Measurements from ENCODE around the gene BBS5. TPM values are rescaled to one million over a fixed set of nuclear protein-coding genes. Genes with fewer than 3 reads are reported as not detected.

Gene BBS5
- total and polyA plus RNA-seq, 2 experiments from 2014 or later, result 4.5 to 8.0 TPM

DNA sequence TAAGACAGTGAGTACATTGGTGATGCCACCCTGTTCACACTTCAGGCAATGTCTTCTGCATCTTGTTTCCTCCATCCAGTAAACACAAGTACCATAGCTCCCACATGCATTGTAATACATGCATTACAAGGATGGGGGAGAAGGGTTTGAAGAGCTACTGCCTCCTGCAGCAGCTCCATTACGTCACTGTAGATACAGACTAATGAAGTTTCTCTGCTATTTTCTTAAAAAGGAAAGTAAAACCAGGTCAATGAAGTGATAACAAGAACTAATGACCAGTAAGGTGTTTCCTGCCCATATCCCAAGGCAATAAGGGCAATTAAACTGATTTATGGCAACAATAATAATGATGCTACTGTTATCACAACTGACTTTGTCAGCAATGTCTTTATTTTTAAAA, 18.2 kb upstream of the BBS5 start:
- DNase-seq, result no peak
- 90 to 97% methylated on average over 1 of the region's 1 CpG for WGBS, 2 experiments (ENCODE audit: low coverage in 1 of 2, low lambda C conversion rate in 2 of 2, missing lambda C conversion rate in 2 of 2)
- in situ Hi-C loops (cut with MboI), result loop anchor here (25.0 kb wide), 1 partner anchor 1376 kb away; no protein-coding TSS in a partner anchor

DNA sequence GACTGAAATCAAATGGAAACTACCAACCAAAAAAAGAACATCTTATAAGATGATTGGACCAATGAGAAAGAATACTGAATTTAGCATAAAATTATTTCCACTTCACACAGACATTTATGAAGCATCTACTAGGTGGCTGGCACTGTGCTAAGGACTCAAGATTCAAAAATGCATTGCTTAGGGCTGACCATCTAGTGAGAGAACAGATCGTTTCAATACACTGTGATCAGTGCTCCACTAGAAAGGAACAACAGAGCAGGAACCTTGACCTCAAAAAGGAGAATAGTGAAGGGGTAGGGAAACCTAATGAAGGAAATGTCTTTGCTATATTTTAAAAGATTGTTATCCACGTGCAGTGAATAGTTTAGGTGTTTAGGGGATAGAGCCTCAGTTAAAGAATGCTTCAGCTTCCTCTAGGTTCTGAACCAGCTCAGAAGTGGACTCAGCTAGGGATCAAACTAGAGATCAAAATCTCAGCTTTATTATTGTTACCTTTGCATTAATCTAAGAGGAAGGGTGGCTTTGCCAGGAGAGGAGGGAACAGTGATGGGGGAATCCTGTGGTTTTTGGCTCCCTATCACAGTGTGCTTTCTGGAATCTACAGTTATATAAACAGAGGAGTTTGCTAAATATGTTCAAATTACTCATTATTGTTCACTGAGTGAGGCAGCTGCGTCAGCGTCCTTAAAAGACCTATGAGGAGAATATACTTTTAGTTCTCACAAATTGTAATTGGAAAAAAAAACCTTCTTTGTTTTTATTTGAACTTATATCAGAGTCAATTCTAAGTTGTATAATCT, 16.2 kb upstream of the BBS5 start:
- WGBS, 2 experiments (ENCODE audit: low coverage in 1 of 2, low lambda C conversion rate in 2 of 2, missing lambda C conversion rate in 2 of 2), result 1 to 6% methylated on average over 4 of the region's 4 CpGs
- Histone ChIP-seq H3K4me3 (peak overlapping the region; percentile 14; the same call in 1 of the 2 replicates), H3K36me3 (ENCODE audit: low read depth) (no peaks in the 10 kb centered on the region), H3K27ac (peak overlapping the region; percentile 66), H3F3A (ENCODE audit: insufficient read depth) (0 out of 2 replicates have a peak, but pooled peaks cover 5% of the 10 kb centered on the region), H3K27me3 (replicated peaks; ENCODE audit: insufficient read depth) (no peaks in the 10 kb centered on the region), H3K79me2 (ENCODE audit: insufficient read depth) (no peaks in the 10 kb centered on the region), H3K4me1 (ENCODE audit: insufficient read depth) (peaks cover 21% of the 10 kb centered on the region), H2AFZ (peak overlapping the region; percentile 51), H3K9me3 (ENCODE audit: low read depth) (no peaks in the 10 kb centered on the region), H3K9me2 (ENCODE audit: insufficient read depth) (no peaks in the 10 kb centered on the region), H3K4me2 (ENCODE audit: unreplicated experiment) (peak overlapping the region; percentile 74), H3K9ac (peak overlapping the region; percentile 50), H4K20me1 (ENCODE audit: insufficient read depth) (no peaks in the 10 kb centered on the region)
- TF ChIP-seq EZH2 (IDR thresholded peaks at IDR 0.05; ENCODE audit: insufficient read depth, poor library complexity, severe bottlenecking) (no peak), EZH2phosphoT487 (IDR thresholded peaks at IDR 0.05; ENCODE audit: insufficient read depth, low read depth) (no peak)
- in situ Hi-C loops (cut with MboI), result loop anchor here (25.0 kb wide), 1 partner anchor 1374 kb away; no protein-coding TSS in a partner anchor
- peak; percentile 92 for DNase-seq

More for the DNA sequence above, 18.2 kb upstream of the BBS5 start:
- no peak overlapping the region for H3K9ac ChIP-seq
- H3K9me3 ChIP-seq (ENCODE audit: low read depth), result no peaks in the 10 kb centered on the region
- no peaks in the 10 kb centered on the region for H3K36me3 ChIP-seq (ENCODE audit: low read depth)
- H3F3A ChIP-seq (ENCODE audit: insufficient read depth), result 0 out of 2 replicates have a peak, but pooled peaks cover 5% of the 10 kb centered on the region
- H3K4me2 ChIP-seq (ENCODE audit: unreplicated experiment), result no peak overlapping the region
- no peak overlapping the region for H2AFZ ChIP-seq
- no peaks in the 10 kb centered on the region for H3K79me2 ChIP-seq (ENCODE audit: insufficient read depth)
- H3K27ac ChIP-seq, result no peak overlapping the region
- H3K27me3 ChIP-seq (replicated peaks; ENCODE audit: insufficient read depth), result no peaks in the 10 kb centered on the region
- no peaks in the 10 kb centered on the region for H4K20me1 ChIP-seq (ENCODE audit: insufficient read depth)
- TF ChIP-seq EZH2phosphoT487 (IDR thresholded peaks at IDR 0.05; ENCODE audit: insufficient read depth, low read depth) (no peak), EZH2 (IDR thresholded peaks at IDR 0.05; ENCODE audit: insufficient read depth, poor library complexity, severe bottlenecking) (no peak)
- no peak overlapping the region for H3K4me3 ChIP-seq
- H3K9me2 ChIP-seq (ENCODE audit: insufficient read depth), result no peaks in the 10 kb centered on the region
- peaks cover 21% of the 10 kb centered on the region for H3K4me1 ChIP-seq (ENCODE audit: insufficient read depth)

DNA sequence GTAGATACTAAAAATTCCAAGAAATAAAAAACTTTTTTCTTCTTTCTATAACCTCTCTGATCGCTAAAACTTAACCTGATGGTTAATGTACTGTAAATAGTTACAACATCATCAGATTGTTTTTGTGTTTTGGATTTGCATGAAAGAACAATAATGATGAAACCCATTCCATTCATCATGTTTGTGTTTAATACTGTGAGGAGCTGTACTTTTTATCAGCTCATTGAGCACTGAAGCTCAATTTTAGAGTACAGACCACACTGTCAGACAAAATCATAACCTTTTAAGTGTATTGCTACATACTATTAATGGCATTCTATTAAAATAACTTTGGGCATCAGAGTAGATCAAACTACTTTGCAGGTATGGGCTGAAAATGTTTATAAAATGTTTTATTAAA, 14.8 kb upstream of the BBS5 start:
- in situ Hi-C loops (cut with MboI), result loop anchor here (25.0 kb wide), 1 partner anchor 1373 kb away; no protein-coding TSS in a partner anchor
- Histone ChIP-seq H3K4me2 (ENCODE audit: unreplicated experiment) (no peak overlapping the region), H4K20me1 (ENCODE audit: insufficient read depth) (no peaks in the 10 kb centered on the region), H3K4me1 (ENCODE audit: insufficient read depth) (peaks cover 21% of the 10 kb centered on the region), H3K9me2 (ENCODE audit: insufficient read depth) (no peaks in the 10 kb centered on the region), H3K27ac (no peak overlapping the region), H3K79me2 (ENCODE audit: insufficient read depth) (no peaks in the 10 kb centered on the region), H3K4me3 (no peak overlapping the region), H2AFZ (peak overlapping the region; percentile 51; the same call in 1 of the 2 replicates), H3K9ac (no peak overlapping the region), H3K36me3 (ENCODE audit: low read depth) (no peaks in the 10 kb centered on the region), H3F3A (ENCODE audit: insufficient read depth) (0 out of 2 replicates have a peak, but pooled peaks cover 5% of the 10 kb centered on the region), H3K9me3 (ENCODE audit: low read depth) (no peaks in the 10 kb centered on the region), H3K27me3 (replicated peaks; ENCODE audit: insufficient read depth) (no peaks in the 10 kb centered on the region)
- no peak for TF ChIP-seq EZH2phosphoT487 (IDR thresholded peaks at IDR 0.05; ENCODE audit: insufficient read depth, low read depth)
- TF ChIP-seq EZH2 (IDR thresholded peaks at IDR 0.05; ENCODE audit: insufficient read depth, poor library complexity, severe bottlenecking), result no peak
- no peak for DNase-seq
- WGBS, 2 experiments (ENCODE audit: low coverage in 1 of 2, low lambda C conversion rate in 2 of 2, missing lambda C conversion rate in 2 of 2), result 98 to 100% methylated on average over 1 of the region's 1 CpG

DNA sequence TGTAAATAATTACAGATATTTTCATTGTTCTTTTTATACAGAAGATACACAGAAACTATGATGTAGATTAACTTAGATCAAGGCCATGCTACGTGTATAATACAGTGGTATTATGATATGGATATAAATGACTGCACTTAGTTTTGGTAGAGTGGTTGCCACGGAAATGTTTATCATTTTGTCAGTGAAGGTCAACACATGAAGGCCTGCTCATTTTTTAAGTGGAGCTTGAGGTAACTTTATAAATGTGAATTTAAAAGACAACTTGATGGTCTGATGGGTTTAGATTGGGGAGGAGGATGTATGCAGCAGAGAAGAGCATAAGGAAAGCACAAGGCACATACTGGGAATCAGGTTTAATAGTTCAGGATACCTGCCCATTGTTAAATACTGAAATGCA, 14.4 kb upstream of the BBS5 start:
- H3K9me3 ChIP-seq (ENCODE audit: low read depth), result no peaks in the 10 kb centered on the region
- no peak overlapping the region for H3K9ac ChIP-seq
- H3K27me3 ChIP-seq (replicated peaks; ENCODE audit: insufficient read depth), result no peaks in the 10 kb centered on the region
- H3K4me1 ChIP-seq (ENCODE audit: insufficient read depth), result peaks cover 21% of the 10 kb centered on the region
- no peak overlapping the region for H3K27ac ChIP-seq
- H2AFZ ChIP-seq, result peak overlapping the region; percentile 51; the same call in 1 of the 2 replicates
- no peaks in the 10 kb centered on the region for H3K36me3 ChIP-seq (ENCODE audit: low read depth)
- H3K4me2 ChIP-seq (ENCODE audit: unreplicated experiment), result no peak overlapping the region
- H3K79me2 ChIP-seq (ENCODE audit: insufficient read depth), result no peaks in the 10 kb centered on the region
- H3F3A ChIP-seq (ENCODE audit: insufficient read depth), result 0 out of 2 replicates have a peak, but pooled peaks cover 5% of the 10 kb centered on the region
- no peak overlapping the region for H3K4me3 ChIP-seq
- TF ChIP-seq EZH2phosphoT487 (IDR thresholded peaks at IDR 0.05; ENCODE audit: insufficient read depth, low read depth) (no peak), EZH2 (IDR thresholded peaks at IDR 0.05; ENCODE audit: insufficient read depth, poor library complexity, severe bottlenecking) (no peak)
- in situ Hi-C loops (cut with MboI), result loop anchor here (25.0 kb wide), 1 partner anchor 1372 kb away; no protein-coding TSS in a partner anchor
- no peak for DNase-seq
- H3K9me2 ChIP-seq (ENCODE audit: insufficient read depth), result no peaks in the 10 kb centered on the region
- WGBS, 2 experiments (ENCODE audit: low coverage in 1 of 2, low lambda C conversion rate in 2 of 2, missing lambda C conversion rate in 2 of 2), result 82 to 87% methylated on average over 2 of the region's 2 CpGs
- H4K20me1 ChIP-seq (ENCODE audit: insufficient read depth), result no peaks in the 10 kb centered on the region

All from GM23248 (cell line).